SK-N-SH treated with all-trans-retinoic acid at 6 μM for 48 hours (cell line): Measurements from ENCODE around the gene TUBGCP2.
"Not testable (repeated sequence)": the region's sequence is repeated elsewhere in the genome, so short reads cannot be mapped to it uniquely, and the experiment has no call there.

Experiments
- ARNTL ChIP-seq: fragments of 450-650 bp; formaldehyde crosslinking; IDR thresholded peaks from 2 replicates; pipeline ENCODE4 v1.5.0; 2020; ENCODE audit warnings: low read depth, mild to moderate bottlenecking, moderate library complexity, borderline replicate concordance
- CSDC2 ChIP-seq: fragments of 250-450 bp; sonication (Bioruptor Pico); IDR thresholded peaks from 2 replicates; pipeline ENCODE4 v1.5.0; 2020; ENCODE audit warnings: mild to moderate bottlenecking, moderate library complexity
- GLIS3 ChIP-seq: fragments of 250-450 bp; sonication (Bioruptor Pico); IDR thresholded peaks from 2 replicates; pipeline ENCODE4 v1.5.0; 2020; ENCODE audit warnings: mild to moderate bottlenecking, moderate library complexity
- ISL1 ChIP-seq: fragments of 250-450 bp; sonication (Bioruptor Pico); IDR thresholded peaks from 2 replicates; pipeline ENCODE4 v2.1.2; 2022; ENCODE audit warnings: mild to moderate bottlenecking, moderate library complexity
- OSR1 ChIP-seq: fragments of 250-450 bp; sonication (Bioruptor Pico); IDR thresholded peaks from 2 replicates; pipeline ENCODE4 v1.8.0; 2022; ENCODE audit warnings: moderate library complexity, mild to moderate bottlenecking, inconsistent platforms
- PATZ1 ChIP-seq: fragments of 250-450 bp; sonication (Bioruptor Pico); IDR thresholded peaks from 2 replicates; pipeline ENCODE4 v1.8.0; 2020; ENCODE audit warnings: mild to moderate bottlenecking, moderate library complexity, borderline replicate concordance
- POU6F1 ChIP-seq: fragments of 250-450 bp; sonication (Bioruptor Pico); IDR thresholded peaks from 2 replicates; pipeline ENCODE4 v1.8.0; 2021; ENCODE audit warnings: low read depth, mild to moderate bottlenecking, moderate library complexity, borderline replicate concordance
- PPARA ChIP-seq: fragments of 250-450 bp; sonication (Bioruptor Pico); IDR thresholded peaks from 2 replicates; pipeline ENCODE4 v1.5.0; 2020; ENCODE audit warnings: mild to moderate bottlenecking, borderline replicate concordance
- RARB ChIP-seq: fragments of 250-450 bp; sonication (Bioruptor Pico); IDR thresholded peaks from 2 replicates; pipeline ENCODE4 v1.8.0; 2021; ENCODE audit warnings: mild to moderate bottlenecking, moderate library complexity
- TCF4 ChIP-seq: fragments of 250-450 bp; sonication (Bioruptor Pico); IDR thresholded peaks from 2 replicates; pipeline ENCODE4 v1.8.0; 2021; ENCODE audit warnings: mild to moderate bottlenecking, moderate library complexity, borderline replicate concordance
- TOX ChIP-seq: fragments of 250-450 bp; sonication (Bioruptor Pico); IDR thresholded peaks from 2 replicates; pipeline ENCODE4 v1.8.0; 2021; ENCODE audit warnings: mild to moderate bottlenecking, moderate library complexity, borderline replicate concordance
- ZFP3 ChIP-seq: fragments of 250-450 bp; sonication (Bioruptor Pico); IDR thresholded peaks from 2 replicates; pipeline ENCODE4 v1.5.0; 2020; ENCODE audit warnings: mild to moderate bottlenecking, moderate library complexity
- ZNF8 ChIP-seq: fragments of 450-650 bp; formaldehyde crosslinking; IDR thresholded peaks from 2 replicates; pipeline ENCODE4 v1.5.0; 2020; ENCODE audit warnings: mild to moderate bottlenecking, moderate library complexity

GRCh38 chr10:133265052-133265451 lies 43.6 kb downstream of the TUBGCP2 start:
- not testable (repeated sequence) for TF ChIP-seq ARNTL (CRISPR knock-in tag); PPARA; OSR1 (CRISPR knock-in tag); PATZ1 (CRISPR knock-in tag); RARB; TCF4 (CRISPR knock-in tag); ISL1 (CRISPR knock-in tag); ZNF8 (CRISPR knock-in tag); CSDC2 (CRISPR knock-in tag); ZFP3 (CRISPR knock-in tag); GLIS3 (CRISPR knock-in tag); POU6F1 (CRISPR knock-in tag); TOX (CRISPR knock-in tag)
